ENCODE data around the gene BTNL2.

Gene BTNL2

DNA sequence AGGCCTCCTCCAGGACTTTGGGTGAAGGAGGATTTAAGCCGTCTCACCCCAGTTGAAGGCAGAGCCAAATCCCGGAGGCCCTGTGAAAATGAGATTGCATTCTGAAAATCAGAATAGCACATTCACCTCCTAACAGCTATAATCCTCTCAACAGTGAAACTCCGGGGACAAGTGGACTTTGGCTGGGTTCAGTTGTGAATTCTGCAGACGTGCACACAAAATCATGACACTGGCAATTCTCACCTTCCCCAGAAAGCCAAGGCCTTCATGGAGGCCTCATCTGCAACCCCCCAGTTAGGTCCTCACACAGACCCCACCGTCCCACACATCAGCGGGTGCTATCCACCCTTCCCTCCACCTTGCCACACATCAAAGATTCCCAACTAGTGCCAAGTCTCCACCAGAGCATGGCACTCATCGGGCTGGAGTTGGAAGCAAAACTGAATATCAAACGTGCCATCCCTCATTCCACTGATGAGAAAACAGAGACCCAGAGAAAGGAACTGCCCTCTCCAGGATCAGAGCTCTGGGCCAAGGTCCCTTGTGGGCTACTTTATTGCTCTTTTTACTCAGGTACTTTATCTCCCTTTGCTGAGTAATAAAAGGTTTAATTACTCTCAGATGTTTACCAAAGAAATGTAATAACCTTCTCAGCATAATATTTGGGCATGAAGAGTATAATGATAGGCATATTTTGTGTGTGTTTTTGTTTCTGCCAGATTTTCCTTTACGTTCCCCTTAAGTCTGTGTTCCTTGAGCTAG, 4.8 kb upstream of the BTNL2 start:
- H3K27ac ChIP-seq, result peak overlapping the region; percentile 62
- no peak for TF ChIP-seq CTCF (conservative IDR thresholded peaks at IDR 0.05)

DNA sequence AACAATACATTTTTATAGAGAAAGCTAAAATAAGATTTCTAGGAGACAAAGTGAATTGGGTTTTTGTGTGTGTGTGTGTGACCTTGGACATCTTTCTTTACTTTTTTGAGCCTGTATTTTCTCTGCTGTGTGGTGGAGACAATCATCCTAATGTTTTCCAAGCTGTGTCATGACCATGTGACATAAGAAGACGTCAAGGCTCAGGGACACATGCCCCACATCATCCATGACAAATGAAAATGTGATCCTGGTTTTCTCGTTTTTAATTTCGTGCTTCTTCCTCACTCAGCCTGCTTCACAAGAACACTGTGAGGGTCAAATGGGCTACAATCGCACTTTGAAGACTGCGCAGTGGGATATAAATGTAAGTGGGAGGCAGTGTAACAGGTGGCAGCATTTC, 3.9 kb upstream of the BTNL2 start:
- no peak for TF ChIP-seq CTCF (conservative IDR thresholded peaks at IDR 0.05)
- no peak overlapping the region for H3K27ac ChIP-seq

DNA sequence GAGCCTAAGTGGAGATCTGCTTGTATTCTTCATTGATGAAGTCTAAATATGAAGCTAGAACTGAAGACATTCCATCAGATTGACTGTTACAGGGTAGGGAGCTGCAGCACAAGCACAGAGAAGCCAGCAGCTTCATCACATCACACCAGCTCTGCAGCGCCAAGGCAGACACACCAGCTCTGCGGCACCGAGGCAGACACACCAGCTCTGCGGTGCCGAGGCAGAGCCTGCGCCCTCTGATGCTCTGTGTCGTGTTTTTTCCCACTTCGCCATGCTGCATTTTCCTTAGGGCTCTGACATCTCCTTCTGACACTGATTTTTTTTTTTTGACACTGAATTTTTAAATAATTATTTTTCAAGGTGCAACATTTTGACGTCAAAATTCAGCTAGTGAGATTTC, 784 bp downstream of the BTNL2 start:
- H3K27ac ChIP-seq, result no peak overlapping the region; the same call in 1 of the 2 replicates
- TF ChIP-seq CTCF (conservative IDR thresholded peaks at IDR 0.05), result no peak

- no peak overlapping the region for H3K27ac ChIP-seq
- TF ChIP-seq CTCF (conservative IDR thresholded peaks at IDR 0.05), result no peak
Measured at GRCh38 chr6:32405656-32406055, 1.3 kb downstream of the BTNL2 start.

- TF ChIP-seq CTCF (conservative IDR thresholded peaks at IDR 0.05), result no peak
- H3K27ac ChIP-seq, result no peak overlapping the region
Measured at GRCh38 chr6:32402812-32403211, 4.2 kb downstream of the BTNL2 start.

DNA sequence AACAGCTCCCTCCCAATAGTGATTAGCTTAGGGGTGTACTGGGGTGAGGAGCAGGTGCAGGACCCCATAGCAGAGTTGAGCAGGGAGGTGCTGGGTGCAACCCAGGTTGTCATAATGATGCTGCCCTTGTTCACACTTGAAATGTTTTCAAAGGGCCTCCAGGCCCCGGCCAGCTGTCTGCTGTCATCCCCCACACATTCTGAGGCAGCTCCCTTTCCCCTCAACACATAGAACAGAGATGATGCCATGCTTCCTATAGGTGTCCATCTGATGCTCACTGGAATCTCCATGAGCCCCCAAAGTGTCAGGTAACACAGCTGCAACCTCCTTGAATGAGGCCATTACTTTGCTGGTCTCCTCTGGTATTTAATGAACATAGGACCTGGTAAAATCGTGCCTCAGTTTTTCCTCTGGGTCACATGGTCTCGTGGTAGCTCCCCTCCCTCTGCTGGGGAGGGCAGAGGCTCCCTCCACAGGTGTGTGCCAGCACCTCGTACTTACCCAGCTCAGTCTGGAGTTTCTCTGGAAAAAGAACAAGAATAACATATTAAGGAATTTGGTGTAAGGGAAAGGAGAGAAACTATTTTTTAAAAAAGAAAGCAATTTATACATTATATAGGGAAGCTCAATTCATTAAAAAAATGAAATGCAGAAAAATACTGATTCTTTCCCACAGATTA, 5.6 kb downstream of the BTNL2 start:
- H3K27ac ChIP-seq, result no peak overlapping the region
- no peak for TF ChIP-seq CTCF (conservative IDR thresholded peaks at IDR 0.05)

- H3K27ac ChIP-seq, result no peak overlapping the region
- no peak for TF ChIP-seq CTCF (conservative IDR thresholded peaks at IDR 0.05)
Measured at GRCh38 chr6:32397252-32397920, 9.6 kb downstream of the BTNL2 start.

Measured in VCaP (cell line).